ENCODE results near the gene RAB9B. TPM values are rescaled to one million over a fixed set of nuclear protein-coding genes. Genes with fewer than 3 reads are reported as not detected.
"Not testable (repeated sequence)": the region's sequence is repeated elsewhere in the genome, so short reads cannot be mapped to it uniquely, and the experiment has no call there.

The RAB9B gene
- total RNA-seq, 1 experiment from 2014 or later, result 0.67 TPM

- DNase-seq (ENCODE audit: extremely low read depth, low read depth), result not testable (repeated sequence)
These were observed 15.0 kb downstream of the RAB9B start for GRCh38 chrX:103817101-103817500.

DNA sequence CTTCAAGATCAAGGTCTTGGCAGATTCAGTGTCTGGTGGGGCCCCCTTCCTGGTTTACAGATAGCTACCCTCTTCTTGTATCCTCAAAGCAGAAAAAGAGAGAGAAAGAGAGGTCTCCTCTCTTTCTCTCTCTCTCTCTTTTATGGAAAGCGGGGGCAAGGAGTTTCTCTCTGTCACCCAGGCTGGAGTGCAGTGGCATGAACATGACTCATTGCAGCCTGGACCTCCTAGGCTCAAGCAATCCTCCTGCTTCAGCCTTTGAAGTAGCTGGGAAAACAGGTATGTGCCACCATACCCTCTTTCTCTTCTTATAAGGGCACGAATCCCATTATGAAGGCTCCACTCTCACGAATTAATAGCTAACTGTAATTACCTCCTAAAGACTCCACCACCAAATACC, 20.2 kb downstream of the RAB9B start:
- no peak for DNase-seq (ENCODE audit: extremely low read depth, low read depth)

DNA sequence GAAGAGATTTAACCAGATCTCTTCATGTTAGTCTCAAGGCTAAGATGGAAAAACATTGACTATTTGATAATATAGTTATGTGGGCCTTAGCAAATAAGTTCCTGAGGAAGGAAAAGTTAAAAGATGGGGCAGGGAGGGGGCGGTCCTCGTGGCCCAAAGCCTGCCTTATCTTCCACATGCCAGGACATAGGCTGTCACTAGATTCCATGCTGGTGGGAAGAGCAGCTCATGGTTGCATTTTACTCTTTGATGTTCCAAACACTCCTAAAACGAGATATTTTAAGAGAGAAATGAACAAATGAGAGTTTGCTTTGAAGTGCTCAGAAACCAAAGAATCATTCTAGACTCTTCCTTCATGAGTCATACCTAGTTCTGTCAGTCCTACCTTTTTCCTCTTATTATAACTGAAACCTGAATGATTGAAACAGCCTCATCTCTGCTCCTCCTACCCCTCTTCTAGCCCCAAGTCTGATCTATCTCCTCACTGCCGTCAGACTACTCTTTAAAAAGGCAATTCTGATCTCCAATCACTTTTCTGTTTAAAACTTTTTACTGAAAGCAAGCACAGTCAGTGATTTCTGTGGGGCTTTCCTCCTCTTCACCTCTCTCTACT, 25.1 kb downstream of the RAB9B start:
- no peak for DNase-seq (ENCODE audit: extremely low read depth, low read depth)

- no peak for DNase-seq (ENCODE audit: extremely low read depth, low read depth)
These were observed 26.2 kb downstream of the RAB9B start for GRCh38 chrX:103805860-103806259.

- no peak for DNase-seq (ENCODE audit: extremely low read depth, low read depth)
These were observed 31.7 kb downstream of the RAB9B start for GRCh38 chrX:103800318-103800717.

DNA sequence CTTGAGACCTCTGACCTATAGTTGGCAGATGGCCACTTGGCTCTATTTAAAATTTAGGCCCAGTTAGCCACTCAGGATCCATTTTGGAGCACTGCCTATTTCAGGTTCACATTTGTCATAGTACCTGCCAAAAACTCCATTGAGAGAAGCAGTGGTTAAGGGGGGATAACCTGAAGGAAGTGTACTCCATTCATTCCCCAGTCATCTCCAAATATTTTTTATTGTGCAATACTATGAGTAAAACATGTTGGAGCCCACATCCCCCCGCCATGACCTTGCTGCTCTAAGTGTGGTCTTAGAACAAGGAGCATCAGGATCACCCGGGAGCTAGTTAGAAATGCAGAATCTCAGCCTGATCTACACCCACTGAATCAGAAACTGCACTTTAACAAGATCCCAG, 34.4 kb downstream of the RAB9B start:
- DNase-seq (ENCODE audit: extremely low read depth, low read depth), result no peak

DNA sequence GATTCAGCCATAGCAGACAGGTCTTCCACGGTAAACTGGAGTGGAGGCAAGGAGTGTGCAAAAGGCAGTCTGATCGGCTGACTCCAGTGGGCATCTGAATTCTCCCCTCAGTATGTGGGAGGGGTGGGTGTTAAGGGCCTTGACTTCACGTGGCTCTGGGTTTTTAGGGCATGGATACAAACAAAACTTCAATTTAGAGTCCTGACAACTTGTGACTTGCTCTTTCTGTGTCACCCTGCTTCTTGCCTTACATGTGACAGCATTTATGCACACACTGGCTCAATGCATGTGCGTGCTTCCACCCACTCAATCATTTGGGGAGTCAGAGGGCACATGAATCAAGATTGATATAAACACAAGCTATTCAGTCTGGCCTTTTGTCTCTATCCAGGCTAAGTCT, 37.9 kb downstream of the RAB9B start:
- no peak for DNase-seq (ENCODE audit: extremely low read depth, low read depth)

DNA sequence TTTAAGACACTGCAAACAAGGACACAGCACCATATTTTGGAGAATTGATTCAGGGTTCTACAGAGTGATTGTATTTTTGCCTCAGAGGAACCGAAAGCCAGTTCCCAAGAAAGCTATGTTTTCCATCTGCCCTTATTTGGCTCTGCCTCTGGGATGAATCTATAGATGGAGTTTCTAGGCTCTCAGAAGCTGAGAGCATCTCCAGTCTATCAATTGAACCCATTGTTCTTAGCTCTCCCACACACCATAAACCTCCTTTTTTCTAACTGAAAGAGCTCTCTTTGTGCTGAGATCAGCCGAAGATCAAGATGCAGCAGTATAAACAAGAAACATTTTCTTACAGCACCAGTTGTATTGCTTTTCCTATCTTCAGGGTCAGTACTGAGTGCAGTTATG, 38.5 kb downstream of the RAB9B start:
- no peak for DNase-seq (ENCODE audit: extremely low read depth, low read depth)

- no peak for DNase-seq (ENCODE audit: extremely low read depth, low read depth)
These were observed 39.0 kb downstream of the RAB9B start for GRCh38 chrX:103792916-103793544.

- no peak for DNase-seq (ENCODE audit: extremely low read depth, low read depth)
These were observed 40.1 kb downstream of the RAB9B start for GRCh38 chrX:103791826-103792485.

GRCh38 chrX:103791228-103791627, 40.8 kb downstream of the RAB9B start:
- no peak for DNase-seq (ENCODE audit: extremely low read depth, low read depth)

DNA sequence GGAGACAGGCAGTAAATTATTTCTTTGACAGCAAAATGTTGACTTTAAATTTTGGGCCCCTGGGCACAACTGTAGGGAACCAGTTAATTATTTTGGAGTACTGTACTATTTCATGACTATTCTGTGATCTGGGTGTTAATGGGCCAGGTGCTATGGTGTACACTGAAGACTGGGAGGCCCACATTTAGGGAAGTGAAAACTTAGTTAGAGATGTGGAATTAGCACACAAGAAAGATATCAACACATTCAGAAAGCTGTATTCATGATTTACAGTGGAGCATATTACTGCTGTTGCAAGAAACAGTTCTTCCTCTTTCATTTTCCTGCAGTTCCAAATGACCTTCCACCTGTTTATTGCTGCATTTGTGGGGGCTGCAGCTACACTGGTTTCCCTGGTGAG, 43.1 kb downstream of the RAB9B start:
- no peak for DNase-seq (ENCODE audit: extremely low read depth, low read depth)

GRCh38 chrX:103783971-103784370, 48.1 kb downstream of the RAB9B start:
- no peak for DNase-seq (ENCODE audit: extremely low read depth, low read depth)

DNA sequence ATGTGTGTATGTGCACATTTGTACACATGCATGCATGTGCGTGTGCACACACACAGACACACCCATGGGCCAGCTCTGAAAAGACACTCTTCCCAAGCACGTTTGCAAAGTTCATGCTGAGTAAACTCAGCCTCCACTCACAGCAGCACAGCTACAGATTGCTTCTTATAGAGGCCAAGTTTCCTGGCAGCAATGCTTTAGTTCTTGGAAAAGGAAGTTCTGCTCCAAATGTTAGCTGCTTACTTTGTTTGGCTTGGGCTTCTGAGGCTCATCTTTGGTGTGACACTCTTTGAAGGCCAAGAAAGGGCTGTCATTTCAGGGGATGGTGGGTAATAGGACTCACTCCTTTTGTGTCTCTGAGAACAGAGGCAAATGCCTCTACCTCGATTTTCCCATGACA, 48.9 kb downstream of the RAB9B start:
- no peak for DNase-seq (ENCODE audit: extremely low read depth, low read depth)

DNA sequence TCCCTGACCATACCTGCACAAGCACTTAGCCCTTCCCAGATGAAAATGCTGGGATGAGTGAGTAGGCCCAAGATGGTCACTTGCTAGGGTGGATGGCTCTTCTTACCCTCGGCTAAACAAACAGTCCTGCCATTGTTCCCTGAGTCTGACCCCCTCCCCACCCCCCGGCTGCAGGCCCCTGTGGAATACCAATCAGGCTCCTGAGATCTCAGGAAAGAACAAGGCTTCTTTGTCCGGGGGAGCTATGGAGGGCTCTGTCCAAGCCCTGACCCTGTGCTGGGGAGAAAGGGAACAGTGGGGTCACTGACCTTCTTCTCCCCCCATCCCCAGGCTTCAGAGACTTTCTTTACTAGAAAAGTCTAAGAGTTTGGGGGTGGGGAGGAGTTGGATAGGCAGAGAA, 49.4 kb downstream of the RAB9B start:
- DNase-seq (ENCODE audit: extremely low read depth, low read depth), result no peak

- DNase-seq (ENCODE audit: extremely low read depth, low read depth), result no peak
These were observed 50.4 kb downstream of the RAB9B start for GRCh38 chrX:103781706-103782105.

GRCh38 chrX:103781062-103781402, 51.0 kb downstream of the RAB9B start:
- DNase-seq (ENCODE audit: extremely low read depth, low read depth), result no peak

- no peak for DNase-seq (ENCODE audit: extremely low read depth, low read depth)
These were observed 51.6 kb downstream of the RAB9B start for GRCh38 chrX:103780336-103781061.

- DNase-seq (ENCODE audit: extremely low read depth, low read depth), result no peak
These were observed 52.8 kb downstream of the RAB9B start for GRCh38 chrX:103779141-103779789.

- DNase-seq (ENCODE audit: extremely low read depth, low read depth), result no peak
These were observed 55.5 kb downstream of the RAB9B start, which contains the start of gene PLP1 for GRCh38 chrX:103776546-103776945. Gene PLP1, plus strand, starts transcription at chrX:103776840. Its CDS starts 156 bp downstream, at chrX:103776996.

DNA sequence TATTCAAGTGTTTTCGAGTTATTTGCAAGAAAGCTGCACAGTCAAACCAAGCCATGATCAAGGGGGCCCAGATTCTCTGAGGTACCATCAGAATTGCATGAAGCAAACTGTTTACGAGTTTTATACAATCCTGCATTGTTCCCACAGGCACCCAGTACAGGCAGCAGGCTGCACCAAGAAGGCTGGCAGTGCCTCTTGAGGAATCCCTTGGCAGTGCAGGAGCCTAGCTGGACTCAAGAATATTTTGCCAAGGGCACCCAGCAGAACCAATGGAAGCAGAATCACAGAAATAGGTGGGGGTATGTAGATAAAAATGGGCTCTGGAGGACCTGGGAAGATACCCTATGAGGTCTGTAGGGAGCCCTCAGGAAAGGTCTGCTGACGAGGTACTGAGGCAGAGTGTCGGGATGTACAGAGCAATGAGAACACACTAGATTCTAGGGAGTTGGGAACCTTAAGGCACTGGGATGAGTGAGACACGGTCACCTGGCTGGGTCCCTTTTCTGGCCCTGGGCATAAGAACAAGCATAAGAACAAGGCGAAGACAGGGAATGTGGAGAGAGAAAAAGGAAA, 57.9 kb downstream of the RAB9B start:
- DNase-seq (ENCODE audit: extremely low read depth, low read depth), result peak; percentile 50

Data from NCI-H460 (cell line).